Neural cell (in vitro differentiated cells): ENCODE measurements around the gene NR4A3. TPM values are rescaled to one million over a fixed set of nuclear protein-coding genes. Genes with fewer than 3 reads are reported as not detected.

ENCODE experiments used
- H2AFZ ChIP-seq: fragments of 200-600, 300-800 bp; sonication (generic), shearing (Covaris generic); 2 replicates; pipeline ENCODE4 v1.6.0; 2014; ENCODE audit warnings: low read depth, mild to moderate bottlenecking, antibody characterized with exemption, low read length, moderate library complexity
- H3F3A ChIP-seq: fragments of 200-600 bp; shearing (Covaris generic); 2 replicates; pipeline ENCODE4 v1.6.1; 2016; ENCODE audit warnings: mild to moderate bottlenecking, moderate library complexity, mixed read lengths, antibody characterized with exemption, low read length; ENCODE audit not compliant: insufficient read depth, poor library complexity, severe bottlenecking
- H3K27ac ChIP-seq: fragments of 200-600, 300-800 bp; sonication (generic), shearing (Covaris generic); 2 replicates; pipeline ENCODE4 v1.5.1; 2014; ENCODE audit warnings: mild to moderate bottlenecking, low read length, moderate library complexity
- H3K27me3 ChIP-seq: fragments of 300-800, 200-600 bp; sonication (generic), shearing (Covaris generic); 2 replicates; pipeline ENCODE4 v1.6.0; 2014; ENCODE audit warnings: mild to moderate bottlenecking, low read depth, low read length, moderate library complexity; ENCODE audit not compliant: insufficient read depth
- H3K36me3 ChIP-seq: fragments of 300-800, 200-600 bp; sonication (generic), shearing (Covaris generic); 2 replicates; pipeline ENCODE4 v1.5.1; 2014; ENCODE audit warnings: mild to moderate bottlenecking, antibody characterized with exemption, low read length, moderate library complexity; ENCODE audit not compliant: insufficient read depth
- H3K4me2 ChIP-seq: fragments of 300-800, 200-600 bp; sonication (generic), shearing (Covaris generic); 2 replicates; pipeline ENCODE4 v1.6.0; 2014; ENCODE audit warnings: mild to moderate bottlenecking, low read length
- H3K4me3 ChIP-seq: fragments of 300-800, 200-600 bp; sonication (generic), shearing (Covaris generic); 2 replicates; pipeline ENCODE4 v1.5.1; 2014; ENCODE audit warnings: mild to moderate bottlenecking, low read length, moderate library complexity
- H3K79me2 ChIP-seq: fragments of 200-600 bp; shearing (Covaris generic); replicated peaks from 2 replicates; pipeline ENCODE4 v1.6.0; 2014; ENCODE audit warnings: mild to moderate bottlenecking, low read length, moderate library complexity; ENCODE audit not compliant: insufficient read depth
- H3K9ac ChIP-seq: fragments of 300-800, 200-600 bp; sonication (generic), shearing (Covaris generic); 2 replicates; pipeline ENCODE4 v1.6.1; 2016; ENCODE audit warnings: mild to moderate bottlenecking, low read length, mixed read lengths
- H3K9me2 ChIP-seq: fragments of 200-600 bp; shearing (Covaris generic); 2 replicates; pipeline ENCODE4 v1.6.1; 2016; ENCODE audit warnings: mild to moderate bottlenecking, low read length, mixed read lengths; ENCODE audit not compliant: insufficient read depth
- H3K9me3 ChIP-seq: fragments of 200-600, 300-800 bp; sonication (generic), shearing (Covaris generic); 2 replicates; pipeline ENCODE4 v1.6.1; 2016; ENCODE audit warnings: mild to moderate bottlenecking, mixed run types, low read length, moderate library complexity, mixed read lengths
- H4K20me1 ChIP-seq: fragments of 200-600 bp; shearing (Covaris generic); 2 replicates; pipeline ENCODE4 v1.6.1; 2016; ENCODE audit warnings: mild to moderate bottlenecking, mixed run types; ENCODE audit not compliant: insufficient read depth
- CTCF ChIP-seq: fragments of 450-650 bp; IDR thresholded peaks from 2 replicates; pipeline ENCODE4 v1.5.1; 2014; ENCODE audit warnings: antibody characterized with exemption, mild to moderate bottlenecking, moderate library complexity; ENCODE audit not compliant: poor library complexity, severe bottlenecking
- EP300 ChIP-seq: fragments of 450-650 bp; conservative IDR thresholded peaks from 2 replicates; pipeline ENCODE4 v1.6.1; 2014; ENCODE audit warnings: antibody characterized with exemption, mild to moderate bottlenecking, moderate library complexity; ENCODE audit not compliant: poor library complexity, severe bottlenecking
- EZH2 ChIP-seq: fragments of 200-600, 300-800 bp; shearing (Covaris generic), sonication (generic); IDR thresholded peaks from 2 replicates; pipeline ENCODE4 v1.6.1; 2014; ENCODE audit warnings: antibody characterized with exemption, low read length, borderline replicate concordance, mild to moderate bottlenecking; ENCODE audit not compliant: insufficient read depth, poor library complexity, severe bottlenecking
- MXI1 ChIP-seq: fragments of 450-650 bp; conservative IDR thresholded peaks from 2 replicates; pipeline ENCODE4 v1.6.1; 2014; ENCODE audit warnings: antibody characterized with exemption, mild to moderate bottlenecking; ENCODE audit not compliant: poor library complexity, severe bottlenecking
- POLR2AphosphoS5 ChIP-seq: IDR thresholded peaks from 2 replicates; pipeline ENCODE4 v1.6.1; 2012
- RAD21 ChIP-seq: fragments of 450-650 bp; conservative IDR thresholded peaks from 2 replicates; pipeline ENCODE4 v1.6.1; 2014; ENCODE audit warnings: antibody characterized with exemption, mild to moderate bottlenecking, moderate library complexity
- REST ChIP-seq: IDR thresholded peaks from 2 replicates; pipeline ENCODE4 v1.6.1; 2012; ENCODE audit warnings: borderline replicate concordance
- SMC3 ChIP-seq: fragments of 450-650 bp; conservative IDR thresholded peaks from 2 replicates; pipeline ENCODE4 v1.6.1; 2014; ENCODE audit warnings: antibody characterized with exemption, mild to moderate bottlenecking, moderate library complexity; ENCODE audit not compliant: poor library complexity
- TAF1 ChIP-seq: IDR thresholded peaks from 2 replicates; pipeline ENCODE4 v1.6.1; 2012; ENCODE audit warnings: low read depth
- polyA plus RNA-seq: library from polyadenylated mRNA; depleted of rRNA; stranded (reverse); fragments of >200 nt; gene quantifications from 2 replicates; pipeline ENCODE4 v1.2.3, GENCODE V29; 2014

NR4A3 gene
- polyA plus RNA-seq, 1 donor from 2014 or later, result 2.7 TPM

GRCh38 chr9:99895510-99895909, 73.8 kb downstream of the NR4A3 start:
- Histone ChIP-seq H3F3A (no peaks in the 10 kb centered on the region), H3K9ac (no peak overlapping the region), H4K20me1 (no peaks in the 10 kb centered on the region), H3K79me2 (no peaks in the 10 kb centered on the region), H3K4me2 (no peak overlapping the region), H3K9me3 (no peaks in the 10 kb centered on the region), H3K27ac (no peak overlapping the region), H3K4me3 (no peak overlapping the region), H3K27me3 (no peaks in the 10 kb centered on the region), H3K36me3 (no peaks in the 10 kb centered on the region), H2AFZ (no peak overlapping the region), H3K9me2 (no peaks in the 10 kb centered on the region)
- TF ChIP-seq RAD21, result no peak
- TF ChIP-seq EZH2, result no peak
- TF ChIP-seq TAF1, result no peak
- TF ChIP-seq MXI1, result no peak
- no peak for TF ChIP-seq REST
- no peak for TF ChIP-seq POLR2AphosphoS5
- TF ChIP-seq SMC3, result no peak
- no peak for TF ChIP-seq EP300
- TF ChIP-seq CTCF, result no peak

- Histone ChIP-seq H3F3A (no peaks in the 10 kb centered on the region), H3K79me2 (no peaks in the 10 kb centered on the region), H3K27me3 (no peaks in the 10 kb centered on the region), H3K36me3 (no peaks in the 10 kb centered on the region), H4K20me1 (no peaks in the 10 kb centered on the region), H3K9me3 (no peaks in the 10 kb centered on the region), H3K9me2 (no peaks in the 10 kb centered on the region), H3K4me2 (no peak overlapping the region), H2AFZ (no peak overlapping the region), H3K27ac (no peak overlapping the region), H3K9ac (no peak overlapping the region), H3K4me3 (no peak overlapping the region)
- TF ChIP-seq POLR2AphosphoS5, result no peak
- no peak for TF ChIP-seq EP300
- no peak for TF ChIP-seq RAD21
- no peak for TF ChIP-seq EZH2
- TF ChIP-seq TAF1, result no peak
- no peak for TF ChIP-seq MXI1
- TF ChIP-seq SMC3, result no peak
Measured at GRCh38 chr9:99896119-99896518, 74.4 kb downstream of the NR4A3 start.

- H2AFZ ChIP-seq, result no peak overlapping the region
- H3K4me2 ChIP-seq, result no peak overlapping the region
- H3K9me3 ChIP-seq, result no peaks in the 10 kb centered on the region
- no peaks in the 10 kb centered on the region for H4K20me1 ChIP-seq
- peaks cover 5% of the 10 kb centered on the region for H3K27me3 ChIP-seq
- no peak overlapping the region for H3K27ac ChIP-seq
- H3K79me2 ChIP-seq, result no peaks in the 10 kb centered on the region
- no peaks in the 10 kb centered on the region for H3F3A ChIP-seq
- TF ChIP-seq SMC3 (no peak), EP300 (no peak), TAF1 (no peak), EZH2 (no peak), REST (no peak), POLR2AphosphoS5 (no peak), RAD21 (no peak), MXI1 (no peak), CTCF (no peak)
- no peaks in the 10 kb centered on the region for H3K9me2 ChIP-seq
- H3K4me3 ChIP-seq, result no peak overlapping the region
- H3K9ac ChIP-seq, result no peak overlapping the region
- no peaks in the 10 kb centered on the region for H3K36me3 ChIP-seq
Measured at GRCh38 chr9:99903393-99903792, 81.7 kb downstream of the NR4A3 start.
